IMR-90 (cell line): ENCODE measurements around the gene FBLIM1. TPM values are rescaled to one million over a fixed set of nuclear protein-coding genes. Genes with fewer than 3 reads are reported as not detected.

Experiments
- ATAC-seq: fragments of 200-7000 bp; cut with Tn5 transposase; 2 replicates; pipeline ENCODE4 v1.9.1; 2020; ENCODE audit warnings: low read depth, mild to moderate bottlenecking, moderate library complexity
- BruUV-seq: library from RNA; stranded (reverse); fragments of 400-500 nt; replicated peaks from 2 replicates; lab custom pipeline; 2021; lab: Mats Ljungman, UMichigan
- CTCF ChIA-PET: fragments of 300-600 bp; formaldehyde crosslinking; extraction: SDS; loops from one replicate; lab custom pipeline; 2021; ENCODE audit warnings: antibody characterized with exemption; lab: Yijun Ruan, JAX
- POLR2A ChIA-PET: fragments of 300-600 bp; sonication (Branson Sonifier 250); formaldehyde crosslinking; loops from one replicate; lab custom pipeline; 2022; ENCODE audit warnings: antibody characterized with exemption; ENCODE audit not compliant: unreplicated experiment; lab: Charles Lee
- DNase-seq: peaks from one replicate; pipeline ENCODE4 v3.0.0; 2013
- H2AFZ ChIP-seq: replicated peaks from 2 replicates; pipeline ENCODE3; 2013; ENCODE audit warnings: low read length, mild to moderate bottlenecking; ENCODE audit not compliant: poor library complexity
- H2AK5ac ChIP-seq: 2 replicates; pipeline ENCODE4 v1.6.1; 2013; ENCODE audit warnings: low read depth, low read length, inconsistent platforms
- H2AK9ac ChIP-seq: replicated peaks from 2 replicates; pipeline ENCODE3; 2013; ENCODE audit warnings: mild to moderate bottlenecking, low read depth, low read length, moderate library complexity; ENCODE audit not compliant: poor library complexity
- H2BK120ac ChIP-seq: 2 replicates; pipeline ENCODE4 v1.6.1; 2013; ENCODE audit warnings: low read depth, low read length, inconsistent platforms
- H2BK15ac ChIP-seq: 3 replicates; pipeline ENCODE4 v1.6.1; 2013; ENCODE audit warnings: low read depth, low read length, inconsistent platforms
- H2BK20ac ChIP-seq: 2 replicates; pipeline ENCODE4 v1.6.1; 2013; ENCODE audit warnings: low read depth, mild to moderate bottlenecking, inconsistent platforms, low read length, moderate library complexity
- H2BK5ac ChIP-seq: 2 replicates; pipeline ENCODE4 v1.6.1; 2013; ENCODE audit warnings: mild to moderate bottlenecking, low read depth, low read length, inconsistent platforms; ENCODE audit not compliant: poor library complexity, severe bottlenecking
- H3K14ac ChIP-seq: replicated peaks from 2 replicates; pipeline ENCODE4 v1.6.1; 2013; ENCODE audit warnings: low read depth, low read length, inconsistent platforms
- H3K18ac ChIP-seq: 2 replicates; pipeline ENCODE4 v1.6.1; 2013; ENCODE audit warnings: low read depth, low read length, control low read depth
- H3K23ac ChIP-seq: 2 replicates; pipeline ENCODE4 v1.6.1; 2013; ENCODE audit warnings: low read depth, low read length, inconsistent platforms
- H3K27ac ChIP-seq: 2 replicates; pipeline ENCODE4 v1.5.1; 2013; ENCODE audit warnings: mild to moderate bottlenecking, control low read depth, low read length; ENCODE audit not compliant: insufficient read depth
- H3K27me3 ChIP-seq: 2 replicates; pipeline ENCODE4 v1.6.1; 2013; ENCODE audit warnings: low read length; ENCODE audit not compliant: control insufficient read depth, insufficient read depth
- H3K36me3 ChIP-seq: 2 replicates; pipeline ENCODE4 v1.6.1; 2013; ENCODE audit warnings: low read length, mixed read lengths; ENCODE audit not compliant: control insufficient read depth, insufficient read depth
- H3K4ac ChIP-seq: 2 replicates; pipeline ENCODE4 v1.6.1; 2013; ENCODE audit warnings: low read depth, low read length, inconsistent platforms
- H3K4me1 ChIP-seq: 2 replicates; pipeline ENCODE4 v1.6.1; 2013; ENCODE audit warnings: low read length, mixed read lengths; ENCODE audit not compliant: control insufficient read depth, insufficient read depth
- H3K4me2 ChIP-seq: 2 replicates; pipeline ENCODE4 v1.6.1; 2013; ENCODE audit warnings: low read depth, mild to moderate bottlenecking, control low read depth, low read length, moderate library complexity
- H3K4me3 ChIP-seq: 2 replicates; pipeline ENCODE4 v1.5.1; 2013; ENCODE audit warnings: low read depth, mild to moderate bottlenecking, control low read depth, low read length, moderate library complexity; ENCODE audit not compliant: insufficient read depth
- H3K56ac ChIP-seq: 2 replicates; pipeline ENCODE4 v1.6.1; 2013; ENCODE audit warnings: low read length, inconsistent platforms; ENCODE audit not compliant: insufficient read depth; ENCODE audit errors: extremely low read depth
- H3K79me1 ChIP-seq, 2 experiments: 2 replicates each; pipeline ENCODE4 v1.6.1; 2013; ENCODE audit warnings: low read length in 2 of 2, inconsistent platforms in 1 of 2, low read depth in 1 of 2
- H3K9ac ChIP-seq: 2 replicates; pipeline ENCODE4 v1.6.1; 2013; ENCODE audit warnings: low read depth, low read length, control low read depth
- H3K9me1 ChIP-seq: 2 replicates; pipeline ENCODE4 v1.6.1; 2013; ENCODE audit warnings: low read length, inconsistent platforms; ENCODE audit not compliant: insufficient read depth
- H3K9me3 ChIP-seq: 2 replicates; pipeline ENCODE4 v1.6.1; 2013; ENCODE audit warnings: low read length; ENCODE audit not compliant: control insufficient read depth, insufficient read depth
- H4K20me1 ChIP-seq: 2 replicates; pipeline ENCODE4 v1.6.1; 2013; ENCODE audit warnings: low read length, inconsistent platforms; ENCODE audit not compliant: insufficient read depth
- H4K5ac ChIP-seq: 2 replicates; pipeline ENCODE4 v1.6.1; 2013; ENCODE audit warnings: mild to moderate bottlenecking, low read depth, low read length, control low read depth
- H4K8ac ChIP-seq, 2 experiments: 2 replicates each; pipeline ENCODE4 v1.6.1; 2013; ENCODE audit warnings: low read depth in 2 of 2, low read length in 2 of 2, control low read depth in 1 of 2, inconsistent platforms in 1 of 2
- H4K91ac ChIP-seq: 2 replicates; pipeline ENCODE4 v1.6.1; 2013; ENCODE audit warnings: low read depth, low read length, inconsistent platforms; ENCODE audit not compliant: insufficient read depth
- FOS ChIP-seq: fragments of 150-350 bp; IDR thresholded peaks from 2 replicates; pipeline ENCODE4 v1.6.1; 2016; ENCODE audit warnings: low read depth, low read length
- MXI1 ChIP-seq: IDR thresholded peaks from 2 replicates; pipeline ENCODE4 v1.6.1; 2012; ENCODE audit warnings: low read depth, mild to moderate bottlenecking, low read length, moderate library complexity, borderline replicate concordance
- WGBS, 2 experiments: methylation state at CpG; one replicate each; pipeline versions ENCODE4 v1.1.5 to v1.1.7; 2013; ENCODE audit warnings: missing lambda C conversion rate in 2 of 2; ENCODE audit not compliant: insufficient read length in 1 of 2; ENCODE audit errors: extremely low coverage in 2 of 2; 5-methylcytosine and 5-hydroxymethylcytosine counted together
- dilution Hi-C: fragments of 300-500 bp; cut with HindIII; formaldehyde crosslinking; loops from one replicate; pipeline ENCODE4 v1.14.3; 2018; ENCODE audit warnings: low sequenced_read_pairs; ENCODE audit not compliant: unreplicated experiment
- in situ Hi-C: fragments of 300-500 bp; cut with MboI; formaldehyde crosslinking; loops from 3 replicates; pipeline ENCODE4 v1.14.3; 2019; ENCODE audit warnings: low sequenced_read_pairs, inconsistent platforms, mixed read lengths
- intact Hi-C: fragments of 100-400 bp; cut with micrococcal nuclease; formaldehyde crosslinking; loops from 2 replicates; pipeline ENCODE4 v1.10.0; 2022
- polyA plus RNA-seq, 3 experiments: library from polyadenylated mRNA; depleted of rRNA; stranded (reverse); fragments of >200 nt; gene quantifications; 2 replicates each; pipeline ENCODE4 v1.2.3, GENCODE V29; 2012; ENCODE audit warnings: low replicate concordance in 1 of 3
- total RNA-seq: library from RNA; depleted of rRNA; stranded (reverse); fragments of >200 nt; gene quantifications from 2 replicates; pipeline ENCODE4 v1.2.3, GENCODE V29; 2012

FBLIM1 gene
- total and polyA plus RNA-seq, 2 of the 4 experiments (the other 2 are of a cell fraction), result 52.2 to 140 TPM

GRCh38 chr1:15714406-15715136 is 44.0 kb upstream of the FBLIM1 start:
- 0 out of 2 replicates have a peak overlapping the region, but pooled peaks have one; percentile 2 for H2BK20ac ChIP-seq
- H3K79me1 ChIP-seq, result peaks cover 40 to 59% of the 10 kb centered on the region in 2 experiments
- no peak overlapping the region for H4K91ac ChIP-seq
- H4K8ac ChIP-seq, result 0 out of 4 replicates have a peak overlapping the region, but pooled peaks of 1 of the 2 experiments have one; percentile 2
- H3K9me3 ChIP-seq, result no peaks in the 10 kb centered on the region
- dilution Hi-C loops (no loop called here), intact Hi-C loops (no loop called here), in situ Hi-C loops (no loop called here)
- no peak overlapping the region for H3K9ac ChIP-seq
- H3K4me2 ChIP-seq, result no peak overlapping the region; the same call in 1 of the 2 replicates
- H2AK9ac ChIP-seq, result peak overlapping the region; percentile 4
- no peak for TF ChIP-seq FOS
- peak; percentile 67; the same call in 1 of the 2 replicates for TF ChIP-seq MXI1
- no peak overlapping the region for H3K56ac ChIP-seq
- H3K4me3 ChIP-seq, result no peak overlapping the region
- ATAC-seq, result peak; percentile 90
- peaks cover 30% of the 10 kb centered on the region for H3K36me3 ChIP-seq
- peak overlapping the region; percentile 35 for H3K4ac ChIP-seq
- H3K14ac ChIP-seq, result peak overlapping the region; percentile 43; the same call in 1 of the 2 replicates
- H2BK15ac ChIP-seq, result peak overlapping the region; percentile 2; the same call in 1 of the 3 replicates
- no peak overlapping the region for H2BK5ac ChIP-seq
- no peak overlapping the region for H2BK120ac ChIP-seq
- H4K5ac ChIP-seq, result no peak overlapping the region
- no peaks in the 10 kb centered on the region for H3K27me3 ChIP-seq
- 0 out of 2 replicates have a peak overlapping the region, but pooled peaks have one; percentile 13 for H3K23ac ChIP-seq
- CTCF ChIA-PET, result no interaction called here
- peaks cover 9% of the 10 kb centered on the region for H3K9me1 ChIP-seq
- peak; percentile 75 for DNase-seq
- no peak overlapping the region for H3K18ac ChIP-seq
- no CpG with 5 or more reads among the region's 4 CpGs for WGBS, 2 experiments
- no TSS peak for BruUV-seq
- H3K4me1 ChIP-seq, result peaks cover 5% of the 10 kb centered on the region
- peak overlapping the region; percentile 45; the same call in 1 of the 2 replicates for H3K27ac ChIP-seq
- peak overlapping the region; percentile 5 for H2AFZ ChIP-seq
- peak overlapping the region; percentile 23; the same call in 1 of the 2 replicates for H2AK5ac ChIP-seq
- peaks cover 39% of the 10 kb centered on the region for H4K20me1 ChIP-seq
- POLR2A ChIA-PET, result no interaction called here
